Parathyroid adenoma (tissue), 2 donors: ENCODE measurements around the gene FICD.

Experiments
- H2AFZ ChIP-seq: fragments of 300-600 bp; sonication (generic); one replicate; pipeline ENCODE4 v1.7.0; 2017; ENCODE audit warnings: antibody characterized with exemption, mild to moderate bottlenecking
- H3K27ac ChIP-seq: fragments of 300-600 bp; sonication (generic); one replicate; pipeline ENCODE4 v1.7.0; 2017
- H3K27me3 ChIP-seq: fragments of 300-600 bp; sonication (generic); one replicate; pipeline ENCODE4 v1.7.0; 2017; ENCODE audit warnings: low read length; ENCODE audit not compliant: control insufficient read depth, insufficient read depth
- H3K36me3 ChIP-seq: fragments of 300-600 bp; sonication (generic); one replicate; pipeline ENCODE4 v1.7.0; 2017; ENCODE audit warnings: low read length; ENCODE audit not compliant: control insufficient read depth, insufficient read depth
- H3K4me1 ChIP-seq: fragments of 300-600 bp; sonication (generic); one replicate; pipeline ENCODE4 v1.7.0; 2017; ENCODE audit warnings: control low read depth
- H3K4me2 ChIP-seq: fragments of 300-600 bp; sonication (generic); one replicate; pipeline ENCODE4 v1.7.0; 2017; ENCODE audit warnings: low read length
- H3K4me3 ChIP-seq: fragments of 300-600 bp; sonication (generic); one replicate; pipeline ENCODE4 v1.7.0; 2017; ENCODE audit warnings: low read depth, low read length
- H3K79me2 ChIP-seq: fragments of 300-600 bp; sonication (generic); one replicate; pipeline ENCODE4 v1.7.0; 2017; ENCODE audit warnings: control low read depth
- H3K9ac ChIP-seq: fragments of 300-600 bp; sonication (generic); one replicate; pipeline ENCODE4 v1.7.0; 2017; ENCODE audit warnings: mild to moderate bottlenecking
- H3K9me3 ChIP-seq: fragments of 300-600 bp; sonication (generic); one replicate; pipeline ENCODE4 v1.7.0; 2017; ENCODE audit warnings: low read length; ENCODE audit not compliant: control insufficient read depth
- TF ChIP-seq, protein P1 (sequence below): fragments of 300-600 bp; sonication (generic); IDR thresholded peaks from one replicate; pipeline ENCODE4 v1.7.0; 2017; ENCODE audit warnings: antibody characterized with exemption, mild to moderate bottlenecking
- donor health status: primary hyperparathyroidism.

Gene FICD

GRCh38 chr12:108530161-108530560 lies 15.1 kb downstream of the FICD start:
- Histone ChIP-seq H3K27me3 (no peaks in the 10 kb centered on the region), H3K9me3 (no peaks in the 10 kb centered on the region), H3K4me3 (no peak overlapping the region), H3K27ac (no peak overlapping the region), H3K9ac (no peak overlapping the region), H2AFZ (no peak overlapping the region), H3K36me3 (no peaks in the 10 kb centered on the region), H3K4me2 (no peak overlapping the region), H3K79me2 (peaks cover 12% of the 10 kb centered on the region), H3K4me1 (peaks cover 3% of the 10 kb centered on the region)
- TF ChIP-seq, protein P1, sequence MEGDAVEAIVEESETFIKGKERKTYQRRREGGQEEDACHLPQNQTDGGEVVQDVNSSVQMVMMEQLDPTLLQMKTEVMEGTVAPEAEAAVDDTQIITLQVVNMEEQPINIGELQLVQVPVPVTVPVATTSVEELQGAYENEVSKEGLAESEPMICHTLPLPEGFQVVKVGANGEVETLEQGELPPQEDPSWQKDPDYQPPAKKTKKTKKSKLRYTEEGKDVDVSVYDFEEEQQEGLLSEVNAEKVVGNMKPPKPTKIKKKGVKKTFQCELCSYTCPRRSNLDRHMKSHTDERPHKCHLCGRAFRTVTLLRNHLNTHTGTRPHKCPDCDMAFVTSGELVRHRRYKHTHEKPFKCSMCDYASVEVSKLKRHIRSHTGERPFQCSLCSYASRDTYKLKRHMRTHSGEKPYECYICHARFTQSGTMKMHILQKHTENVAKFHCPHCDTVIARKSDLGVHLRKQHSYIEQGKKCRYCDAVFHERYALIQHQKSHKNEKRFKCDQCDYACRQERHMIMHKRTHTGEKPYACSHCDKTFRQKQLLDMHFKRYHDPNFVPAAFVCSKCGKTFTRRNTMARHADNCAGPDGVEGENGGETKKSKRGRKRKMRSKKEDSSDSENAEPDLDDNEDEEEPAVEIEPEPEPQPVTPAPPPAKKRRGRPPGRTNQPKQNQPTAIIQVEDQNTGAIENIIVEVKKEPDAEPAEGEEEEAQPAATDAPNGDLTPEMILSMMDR = no peak

DNA sequence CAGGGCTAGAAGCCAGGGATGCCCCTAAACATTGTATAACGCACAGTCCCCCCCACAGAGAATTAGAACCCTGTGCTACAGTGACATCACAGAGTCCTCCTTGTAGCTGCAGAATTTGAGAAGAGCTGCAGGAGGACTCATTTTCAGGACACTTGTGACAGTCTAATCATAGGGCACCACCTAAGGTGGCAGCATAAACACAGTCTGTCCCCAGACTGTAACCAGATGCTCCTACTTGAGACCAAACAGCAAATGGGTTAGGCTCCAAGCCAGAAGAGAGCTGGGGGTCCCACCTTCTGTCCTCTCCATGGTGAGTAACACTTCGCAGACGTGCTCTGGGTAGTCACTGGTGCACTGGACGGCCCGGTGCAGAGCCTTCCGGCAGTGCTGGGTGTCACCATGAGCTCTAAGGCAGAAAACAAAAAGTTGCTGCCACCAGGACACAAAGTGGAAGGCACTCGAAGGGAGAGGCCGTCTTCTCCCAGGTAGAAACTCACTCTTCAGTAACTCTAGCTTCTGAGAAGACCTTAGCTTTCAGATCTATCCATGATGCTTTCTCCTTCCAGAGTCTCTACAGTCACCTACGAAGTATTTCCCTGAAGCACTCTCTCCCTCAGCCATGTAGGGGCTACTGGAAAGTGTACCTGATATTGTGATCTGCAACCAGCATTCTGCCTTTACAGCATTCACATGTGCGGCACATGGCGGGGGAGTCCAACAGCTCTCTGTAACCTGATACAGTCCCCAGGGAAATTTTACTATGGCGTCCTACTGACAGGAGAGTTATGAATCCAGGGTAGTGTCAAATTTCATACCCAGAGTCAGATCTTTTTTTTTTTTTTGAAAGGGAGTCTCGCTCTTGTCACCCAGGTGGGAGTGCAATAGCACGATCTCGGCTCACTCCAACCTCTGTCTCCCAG lies 17.1 kb downstream of the FICD start:
- peaks cover 12% of the 10 kb centered on the region for H3K79me2 ChIP-seq
- no peak overlapping the region for H3K9ac ChIP-seq
- H3K4me3 ChIP-seq = no peak overlapping the region
- H3K27ac ChIP-seq = peak overlapping the region; percentile 25
- no peak overlapping the region for H2AFZ ChIP-seq
- peaks cover 3% of the 10 kb centered on the region for H3K4me1 ChIP-seq
- no peaks in the 10 kb centered on the region for H3K36me3 ChIP-seq
- no peaks in the 10 kb centered on the region for H3K27me3 ChIP-seq
- H3K9me3 ChIP-seq = no peaks in the 10 kb centered on the region
- H3K4me2 ChIP-seq = no peak overlapping the region
- TF ChIP-seq, protein P1 = no peak

DNA sequence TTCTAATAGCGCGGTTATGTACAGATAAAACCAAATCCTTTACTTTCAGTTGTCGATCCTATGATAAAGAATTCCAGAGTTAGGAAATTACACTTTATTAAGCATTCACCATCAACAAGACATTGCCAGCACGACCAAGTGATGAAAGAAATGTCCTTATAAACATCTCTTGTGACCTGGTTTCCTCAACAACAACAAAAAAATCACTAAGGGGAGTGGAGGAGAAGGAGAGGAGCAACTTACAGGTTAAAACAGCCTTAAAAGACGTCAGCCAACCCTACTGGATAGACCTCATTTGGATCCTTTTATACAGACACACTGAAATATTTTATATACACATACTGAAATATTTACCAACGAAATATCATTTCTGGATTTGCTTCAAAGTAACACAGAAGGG lies 23.1 kb downstream of the FICD start:
- H3K9me3 ChIP-seq = no peaks in the 10 kb centered on the region
- H3K4me3 ChIP-seq = peak overlapping the region; percentile 2
- TF ChIP-seq, protein P1 = no peak
- H3K4me2 ChIP-seq = peak overlapping the region; percentile 25
- no peak overlapping the region for H3K9ac ChIP-seq
- H3K4me1 ChIP-seq = peaks cover 3% of the 10 kb centered on the region
- H2AFZ ChIP-seq = no peak overlapping the region
- H3K36me3 ChIP-seq = no peaks in the 10 kb centered on the region
- H3K79me2 ChIP-seq = no peaks in the 10 kb centered on the region
- no peak overlapping the region for H3K27ac ChIP-seq
- no peaks in the 10 kb centered on the region for H3K27me3 ChIP-seq

GRCh38 chr12:108538616-108539195 lies 23.6 kb downstream of the FICD start:
- H3K9me3 ChIP-seq = no peaks in the 10 kb centered on the region
- peaks cover 4% of the 10 kb centered on the region for H3K79me2 ChIP-seq
- no peaks in the 10 kb centered on the region for H3K36me3 ChIP-seq

More at GRCh38 chr12:108538616-108539195, 23.6 kb downstream of the FICD start:
- Histone ChIP-seq H3K27me3 (no peaks in the 10 kb centered on the region), H3K4me1 (peaks cover 3% of the 10 kb centered on the region), H3K27ac (no peak overlapping the region), H3K9ac (no peak overlapping the region), H2AFZ (no peak overlapping the region), H3K4me2 (peak overlapping the region; percentile 25), H3K4me3 (no peak overlapping the region)
- TF ChIP-seq, protein P1 = no peak
